WTC11 (cell line): ENCODE results near the gene MRLN. TPM values are rescaled to one million over a fixed set of nuclear protein-coding genes. Genes with fewer than 3 reads are reported as not detected.

Source experiments
- ATAC-seq: fragments of 200-7000 bp; cut with Tn5 transposase; 2 replicates; pipeline ENCODE4 v1.10.0; 2021; ENCODE audit warnings: mild to moderate bottlenecking, moderate library complexity
- CTCF ChIA-PET: fragments of 300-600 bp; sonication (Branson Sonifier 250); formaldehyde crosslinking; loops from one replicate; lab custom pipeline; 2021; ENCODE audit warnings: antibody characterized with exemption; lab: Charles Lee
- POLR2A ChIA-PET: fragments of 350-600 bp; sonication (Branson Sonifier 250); formaldehyde crosslinking; loops from one replicate; lab custom pipeline; 2021; ENCODE audit warnings: antibody characterized with exemption; lab: Charles Lee
- DNase-seq: peaks from one replicate; pipeline ENCODE4 v3.0.0; 2021; ENCODE audit warnings: low spot score
- H3K27ac Mint-ChIP-seq: 2 replicates; pipeline ENCODE4 v1.8.0; 2021; ENCODE audit warnings: mixed read lengths
- H3K27me3 Mint-ChIP-seq: 2 replicates; pipeline ENCODE4 v1.8.0; 2021; ENCODE audit warnings: low read depth, mild to moderate bottlenecking, moderate library complexity, mixed read lengths
- H3K36me3 Mint-ChIP-seq: 2 replicates; pipeline ENCODE4 v1.8.0; 2021; ENCODE audit warnings: mixed read lengths
- H3K4me1 Mint-ChIP-seq: 2 replicates; pipeline ENCODE4 v1.8.0; 2022; ENCODE audit warnings: mixed read lengths
- H3K4me3 Mint-ChIP-seq: 2 replicates; pipeline ENCODE4 v1.8.0; 2021; ENCODE audit warnings: mild to moderate bottlenecking, moderate library complexity, mixed read lengths
- H3K9me3 Mint-ChIP-seq: 2 replicates; pipeline ENCODE4 v1.8.0; 2021; ENCODE audit warnings: mixed read lengths
- ATF1 ChIP-seq: sonication (generic); formaldehyde crosslinking; IDR thresholded peaks from 2 replicates; pipeline ENCODE4 v1.8.1; 2023; ENCODE audit warnings: mild to moderate bottlenecking, moderate library complexity, missing genetic modification reagents
- CBFB ChIP-seq: sonication (generic); formaldehyde crosslinking; IDR thresholded peaks from 2 replicates; pipeline ENCODE4 v1.8.1; 2022; ENCODE audit warnings: mild to moderate bottlenecking, low read depth, missing genetic modification reagents
- CREM ChIP-seq: sonication (generic); formaldehyde crosslinking; IDR thresholded peaks from 2 replicates; pipeline ENCODE4 v1.8.1; 2022; ENCODE audit warnings: mild to moderate bottlenecking, missing genetic modification reagents, moderate library complexity
- ERG ChIP-seq: fragments of 250-450 bp; sonication (Bioruptor Pico); IDR thresholded peaks from 2 replicates; pipeline ENCODE4 v1.8.0; 2021; ENCODE audit warnings: mild to moderate bottlenecking
- FOXK1 ChIP-seq: sonication (generic); formaldehyde crosslinking; IDR thresholded peaks from 2 replicates; pipeline ENCODE4 v1.8.0; 2022; ENCODE audit warnings: mild to moderate bottlenecking, moderate library complexity, missing genetic modification reagents
- GTF2I ChIP-seq: fragments of 250-450 bp; sonication (Bioruptor Pico); conservative IDR thresholded peaks from 2 replicates; pipeline ENCODE4 v1.4.0; 2021; ENCODE audit warnings: mild to moderate bottlenecking
- IRF2 ChIP-seq: sonication (generic); formaldehyde crosslinking; IDR thresholded peaks from 2 replicates; pipeline ENCODE4 v1.8.0; 2022; ENCODE audit warnings: low read depth, missing genetic modification reagents, borderline replicate concordance
- KAT7 ChIP-seq: sonication (generic); formaldehyde crosslinking; IDR thresholded peaks from 2 replicates; pipeline ENCODE4 v1.8.1; 2023; ENCODE audit warnings: missing genetic modification reagents, mild to moderate bottlenecking, borderline replicate concordance
- MYBL2 ChIP-seq: sonication (generic); formaldehyde crosslinking; IDR thresholded peaks from 2 replicates; pipeline ENCODE4 v1.8.1; 2023; ENCODE audit warnings: mild to moderate bottlenecking, moderate library complexity, missing genetic modification reagents
- NFE2L1 ChIP-seq: sonication (generic); formaldehyde crosslinking; IDR thresholded peaks from 2 replicates; pipeline ENCODE4 v1.8.1; 2023; ENCODE audit warnings: missing genetic modification reagents
- NR1H2 ChIP-seq: sonication (generic); formaldehyde crosslinking; IDR thresholded peaks from 2 replicates; pipeline ENCODE4 v1.9.0; 2021; ENCODE audit warnings: mild to moderate bottlenecking, moderate library complexity, missing genetic modification reagents
- PRDM15 ChIP-seq: sonication (generic); formaldehyde crosslinking; IDR thresholded peaks from 2 replicates; pipeline ENCODE4 v1.8.0; 2022; ENCODE audit warnings: missing genetic modification reagents
- RORB ChIP-seq: fragments of 250-450 bp; sonication (Bioruptor Pico); IDR thresholded peaks from 2 replicates; pipeline ENCODE4 v1.9.0; 2021; ENCODE audit warnings: mild to moderate bottlenecking
- STAT6 ChIP-seq: sonication (generic); formaldehyde crosslinking; conservative IDR thresholded peaks from 2 replicates; pipeline ENCODE4 v1.8.1; 2023; ENCODE audit warnings: mild to moderate bottlenecking, low read depth, missing genetic modification reagents, moderate library complexity
- TEAD4 ChIP-seq: sonication (generic); formaldehyde crosslinking; IDR thresholded peaks from 2 replicates; pipeline ENCODE4 v1.8.0; 2022; ENCODE audit warnings: mild to moderate bottlenecking, missing genetic modification reagents
- USF1 ChIP-seq: sonication (generic); formaldehyde crosslinking; IDR thresholded peaks from 2 replicates; pipeline ENCODE4 v1.8.0; 2022; ENCODE audit warnings: mild to moderate bottlenecking, missing genetic modification reagents
- ZNF121 ChIP-seq: sonication (generic); formaldehyde crosslinking; IDR thresholded peaks from 2 replicates; pipeline ENCODE4 v1.8.0; 2023; ENCODE audit warnings: missing genetic modification reagents
- ZNF219 ChIP-seq: sonication (generic); formaldehyde crosslinking; IDR thresholded peaks from 2 replicates; pipeline ENCODE4 v1.8.0; 2023; ENCODE audit warnings: missing genetic modification reagents, mild to moderate bottlenecking, borderline replicate concordance
- ZNF396 ChIP-seq: fragments of 250-450 bp; sonication (Bioruptor Pico); IDR thresholded peaks from 2 replicates; pipeline ENCODE4 v1.8.0; 2021; ENCODE audit warnings: mild to moderate bottlenecking, moderate library complexity, borderline replicate concordance
- ZNF423 ChIP-seq: fragments of 250-450 bp; sonication (Bioruptor Pico); IDR thresholded peaks from 2 replicates; pipeline ENCODE4 v2.1.2; 2022; ENCODE audit warnings: mild to moderate bottlenecking, moderate library complexity
- total RNA-seq: library from RNA; stranded (reverse); gene quantifications from 3 replicates; pipeline ENCODE4 v1.2.3, GENCODE V29; 2021
- TF ChIP-seq, protein P1 (sequence below): sonication (generic); formaldehyde crosslinking; IDR thresholded peaks from 2 replicates; pipeline ENCODE4 v1.8.1; 2022; ENCODE audit warnings: mild to moderate bottlenecking, missing genetic modification reagents, moderate library complexity, borderline replicate concordance
- TF ChIP-seq, protein P2 (sequence below): fragments of 200-600 bp; IDR thresholded peaks from 2 replicates; pipeline ENCODE4 v1.8.0; 2022; ENCODE audit warnings: antibody characterized with exemption

Gene MRLN
- total RNA-seq, 1 experiment from 2014 or later: not detected

GRCh38 chr10:59700709-59701108 lies 52.5 kb downstream of the MRLN start:
- Mint-ChIP-seq H3K9me3 (0 out of 2 replicates have a peak, but pooled peaks cover under 1% of the 10 kb centered on the region), H3K4me3 (no peak overlapping the region), H3K36me3 (peaks cover 3% of the 10 kb centered on the region; the same call in 1 of the 2 replicates), H3K4me1 (peaks cover 9% of the 10 kb centered on the region), H3K27ac (no peak overlapping the region), H3K27me3 (no peaks in the 10 kb centered on the region)
- peak; percentile 23 for DNase-seq
- ChIA-PET CTCF (interaction anchor here (0.8 to 2.5 kb wide), 14 partner anchors 9 to 132 kb away, joined by 3 to 15 read pairs (median 4); partner anchors contain the start of gene SLC16A9), POLR2A (interaction anchor here (0.6 kb wide), 1 partner anchor 9 kb away, joined by 3 read pairs; the partner anchor contains the start of gene SLC16A9)
- TF ChIP-seq FOXK1 (CRISPR knock-in tag) (0 out of 2 replicates have a peak, but pooled peaks have one; percentile 9), ZNF423 (CRISPR knock-in tag) (no peak), CBFB (CRISPR knock-in tag) (no peak), STAT6 (CRISPR knock-in tag) (no peak)
- ATAC-seq: peak; percentile 99

DNA sequence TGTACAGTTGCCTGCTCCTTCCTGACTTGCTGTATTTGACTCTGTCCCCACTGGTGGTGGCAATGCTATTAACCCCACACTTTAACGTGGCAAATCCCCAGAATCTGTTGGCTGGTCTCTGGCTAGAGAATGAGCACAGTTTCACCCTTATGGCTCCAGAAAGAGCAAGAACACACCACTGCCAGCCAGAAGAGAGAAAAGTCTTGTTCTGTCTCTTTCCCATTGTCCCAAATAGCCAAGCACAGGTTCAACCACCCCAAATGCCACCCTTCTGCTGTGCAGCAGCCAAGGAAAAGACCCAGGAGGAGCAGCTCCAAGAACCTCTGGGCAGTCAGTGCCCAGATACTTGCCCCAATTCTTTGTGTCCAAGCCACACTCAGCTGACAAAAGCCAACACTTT lies 54.9 kb downstream of the MRLN start:
- POLR2A ChIA-PET: no interaction called here
- no peak for TF ChIP-seq TEAD4
- TF ChIP-seq ZNF396 (CRISPR knock-in tag): no peak
- TF ChIP-seq ERG (CRISPR knock-in tag): no peak
- TF ChIP-seq ATF1: no peak
- TF ChIP-seq KAT7 (CRISPR knock-in tag): no peak
- TF ChIP-seq CBFB (CRISPR knock-in tag): no peak
- TF ChIP-seq GTF2I: no peak
- TF ChIP-seq IRF2 (CRISPR knock-in tag): no peak
- no peak for TF ChIP-seq RORB
- TF ChIP-seq NR1H2 (CRISPR knock-in tag): no peak
- peaks cover 7% of the 10 kb centered on the region for H3K9me3 Mint-ChIP-seq
- H3K4me1 Mint-ChIP-seq: peaks cover 4% of the 10 kb centered on the region; the same call in 1 of the 2 replicates
- DNase-seq (no peak), ATAC-seq (no peak)
- CTCF ChIA-PET: interaction anchor here (1.4 kb wide), 1 partner anchor 133 kb away, joined by 3 read pairs; no protein-coding TSS in a partner anchor
- no peak overlapping the region for H3K4me3 Mint-ChIP-seq
- peaks cover 6% of the 10 kb centered on the region for H3K36me3 Mint-ChIP-seq
- H3K27ac Mint-ChIP-seq: no peak overlapping the region; the same call in 1 of the 2 replicates
- H3K27me3 Mint-ChIP-seq: no peaks in the 10 kb centered on the region

DNA sequence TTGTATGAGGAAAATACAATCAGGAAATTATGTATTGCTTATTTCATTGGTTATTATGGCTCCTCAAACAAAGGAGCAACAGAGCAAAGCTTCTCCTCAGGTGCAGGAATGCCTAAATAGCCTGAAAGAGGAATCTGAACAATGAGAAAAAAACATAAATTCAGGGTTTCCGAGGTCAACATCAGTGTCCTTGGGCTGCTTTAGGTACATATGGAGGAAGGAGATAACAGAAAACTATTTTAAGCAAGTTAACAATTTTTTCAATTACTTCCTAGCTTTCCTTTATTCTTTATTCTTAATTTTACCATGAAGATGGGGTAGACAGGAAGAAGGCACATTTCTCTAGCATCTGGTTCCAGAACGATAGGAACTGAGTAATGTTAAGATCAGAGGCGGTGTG lies 57.6 kb downstream of the MRLN start:
- peaks cover 5% of the 10 kb centered on the region for H3K4me1 Mint-ChIP-seq
- no peaks in the 10 kb centered on the region for H3K27me3 Mint-ChIP-seq
- ChIA-PET CTCF (no interaction called here), POLR2A (no interaction called here)
- no peak overlapping the region for H3K4me3 Mint-ChIP-seq
- peaks cover 6% of the 10 kb centered on the region for H3K36me3 Mint-ChIP-seq
- no peak for ATAC-seq
- no peak overlapping the region for H3K27ac Mint-ChIP-seq
- no peak for DNase-seq
- H3K9me3 Mint-ChIP-seq: peaks cover 7% of the 10 kb centered on the region
- no peak for TF ChIP-seq USF1
- no peak for TF ChIP-seq ZNF121
- no peak for TF ChIP-seq NFE2L1 (CRISPR knock-in tag)
- TF ChIP-seq PRDM15: no peak
- no peak for TF ChIP-seq NR1H2 (CRISPR knock-in tag)
- TF ChIP-seq MYBL2 (CRISPR knock-in tag): no peak
- TF ChIP-seq ZNF219 (CRISPR knock-in tag): no peak
- TF ChIP-seq, protein P1, sequence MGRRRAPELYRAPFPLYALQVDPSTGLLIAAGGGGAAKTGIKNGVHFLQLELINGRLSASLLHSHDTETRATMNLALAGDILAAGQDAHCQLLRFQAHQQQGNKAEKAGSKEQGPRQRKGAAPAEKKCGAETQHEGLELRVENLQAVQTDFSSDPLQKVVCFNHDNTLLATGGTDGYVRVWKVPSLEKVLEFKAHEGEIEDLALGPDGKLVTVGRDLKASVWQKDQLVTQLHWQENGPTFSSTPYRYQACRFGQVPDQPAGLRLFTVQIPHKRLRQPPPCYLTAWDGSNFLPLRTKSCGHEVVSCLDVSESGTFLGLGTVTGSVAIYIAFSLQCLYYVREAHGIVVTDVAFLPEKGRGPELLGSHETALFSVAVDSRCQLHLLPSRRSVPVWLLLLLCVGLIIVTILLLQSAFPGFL (CRISPR knock-in tag): no peak
- TF ChIP-seq, protein P2, sequence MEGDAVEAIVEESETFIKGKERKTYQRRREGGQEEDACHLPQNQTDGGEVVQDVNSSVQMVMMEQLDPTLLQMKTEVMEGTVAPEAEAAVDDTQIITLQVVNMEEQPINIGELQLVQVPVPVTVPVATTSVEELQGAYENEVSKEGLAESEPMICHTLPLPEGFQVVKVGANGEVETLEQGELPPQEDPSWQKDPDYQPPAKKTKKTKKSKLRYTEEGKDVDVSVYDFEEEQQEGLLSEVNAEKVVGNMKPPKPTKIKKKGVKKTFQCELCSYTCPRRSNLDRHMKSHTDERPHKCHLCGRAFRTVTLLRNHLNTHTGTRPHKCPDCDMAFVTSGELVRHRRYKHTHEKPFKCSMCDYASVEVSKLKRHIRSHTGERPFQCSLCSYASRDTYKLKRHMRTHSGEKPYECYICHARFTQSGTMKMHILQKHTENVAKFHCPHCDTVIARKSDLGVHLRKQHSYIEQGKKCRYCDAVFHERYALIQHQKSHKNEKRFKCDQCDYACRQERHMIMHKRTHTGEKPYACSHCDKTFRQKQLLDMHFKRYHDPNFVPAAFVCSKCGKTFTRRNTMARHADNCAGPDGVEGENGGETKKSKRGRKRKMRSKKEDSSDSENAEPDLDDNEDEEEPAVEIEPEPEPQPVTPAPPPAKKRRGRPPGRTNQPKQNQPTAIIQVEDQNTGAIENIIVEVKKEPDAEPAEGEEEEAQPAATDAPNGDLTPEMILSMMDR: no peak
- no peak for TF ChIP-seq CREM (CRISPR knock-in tag)
